GM10248 (cell line): ENCODE results near the gene PPM1A.

Experiments
- CTCF ChIA-PET: fragments of 300-600 bp; sonication (Branson Sonifier 250); formaldehyde crosslinking; extraction: SDS; loops from one replicate; lab custom pipeline; 2021; ENCODE audit warnings: antibody characterized with exemption; lab: Yijun Ruan, JAX
- POLR2A ChIA-PET: fragments of 350-650 bp; sonication (Branson Sonifier 250); formaldehyde crosslinking; extraction: SDS; loops from one replicate; lab custom pipeline; 2020; ENCODE audit warnings: antibody characterized with exemption; lab: Yijun Ruan, JAX
- DNase-seq: peaks from one replicate; pipeline ENCODE4 v3.0.0; 2012; ENCODE audit errors: extremely low spot score
- CTCF ChIP-seq: IDR thresholded peaks from 2 replicates; pipeline ENCODE4 v1.5.1; 2012; ENCODE audit warnings: mild to moderate bottlenecking, low read depth; ENCODE audit errors: extremely low read depth, missing control alignments, control extremely low read depth

PPM1A gene

DNA sequence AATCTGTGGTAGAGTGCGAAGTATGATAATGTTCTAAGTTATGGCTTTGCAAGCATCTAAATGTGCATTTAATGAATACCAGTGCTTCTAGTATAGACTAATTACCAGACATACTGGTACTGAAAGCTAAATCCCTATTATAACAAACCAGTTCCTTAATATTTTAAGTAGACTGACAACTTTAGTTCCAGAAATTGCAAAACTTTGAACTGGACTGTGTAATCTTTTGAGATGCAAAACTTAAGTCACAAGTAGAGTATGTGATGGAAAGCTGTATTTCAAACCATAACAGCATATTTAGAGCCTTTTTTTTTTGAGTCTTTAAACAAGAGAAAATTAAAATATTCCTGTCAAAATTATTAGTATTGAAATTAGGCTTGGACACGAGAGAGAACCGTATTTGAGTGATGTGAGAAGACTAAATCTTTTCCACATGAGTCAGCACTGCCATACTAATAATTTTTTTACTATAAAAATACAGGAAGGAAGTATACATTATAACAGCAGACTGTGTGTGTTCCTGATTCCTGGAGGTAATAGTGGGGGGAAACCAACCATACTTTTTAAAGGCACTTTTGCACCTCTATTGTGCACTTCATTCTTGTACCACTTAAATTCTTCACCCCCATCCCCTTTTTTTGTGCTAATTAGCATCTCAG is 45.5 kb downstream of the PPM1A start:
- ChIA-PET CTCF (interaction anchor here (1.4 to 1.8 kb wide), 2 partner anchors 35 to 37 kb away, joined by 3 to 5 read pairs; no protein-coding TSS in a partner anchor), POLR2A (no interaction called here)
- no peak for DNase-seq
- TF ChIP-seq CTCF, result no peak

- CTCF ChIA-PET, result interaction anchor here (1.0 to 2.7 kb wide), 9 partner anchors 10 to 115 kb away, joined by 3 to 20 read pairs (median 4); no protein-coding TSS in a partner anchor
- POLR2A ChIA-PET, result no interaction called here
- no peak for DNase-seq
- TF ChIP-seq CTCF, result no peak
These were observed 51.0 kb downstream of the PPM1A start for GRCh38 chr14:60300019-60300418.

DNA sequence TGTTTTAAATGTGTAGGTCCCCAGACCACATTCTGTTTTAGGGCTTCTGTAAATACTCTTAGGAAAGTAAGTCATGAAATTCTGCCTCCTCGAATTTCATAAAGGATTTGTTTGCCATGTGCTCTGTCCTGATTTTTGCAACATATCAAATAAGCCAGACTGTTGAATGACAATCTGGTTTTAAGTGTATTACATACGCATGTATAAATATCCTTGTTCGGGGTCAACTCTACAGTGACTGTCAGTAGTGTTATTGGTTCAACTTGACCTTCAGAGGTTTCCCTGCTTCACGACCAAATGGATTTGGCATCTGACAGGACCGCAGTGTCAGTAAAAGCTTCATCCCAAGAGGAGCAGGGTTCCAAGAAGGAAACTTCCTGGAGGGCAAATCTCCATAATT is 52.7 kb downstream of the PPM1A start:
- ChIA-PET POLR2A (no interaction called here), CTCF (interaction anchor here (1.2 kb wide), 1 partner anchor 26 kb away, joined by 3 read pairs; no protein-coding TSS in a partner anchor)
- no peak for DNase-seq
- TF ChIP-seq CTCF, result no peak

- ChIA-PET POLR2A (no interaction called here), CTCF (interaction anchor here (1.0 to 1.2 kb wide), 2 partner anchors 11 to 15 kb away, joined by 3 to 7 read pairs; no protein-coding TSS in a partner anchor)
- no peak for DNase-seq
- TF ChIP-seq CTCF, result no peak
These were observed 53.6 kb downstream of the PPM1A start for GRCh38 chr14:60302663-60303062.

GRCh38 chr14:60303745-60304144 is 54.7 kb downstream of the PPM1A start:
- DNase-seq, result no peak
- CTCF ChIA-PET, result interaction anchor here (1.0 to 1.7 kb wide), 2 partner anchors 16 to 24 kb away, joined by 3 to 4 read pairs; no protein-coding TSS in a partner anchor
- no peak for TF ChIP-seq CTCF
- POLR2A ChIA-PET, result no interaction called here

DNA sequence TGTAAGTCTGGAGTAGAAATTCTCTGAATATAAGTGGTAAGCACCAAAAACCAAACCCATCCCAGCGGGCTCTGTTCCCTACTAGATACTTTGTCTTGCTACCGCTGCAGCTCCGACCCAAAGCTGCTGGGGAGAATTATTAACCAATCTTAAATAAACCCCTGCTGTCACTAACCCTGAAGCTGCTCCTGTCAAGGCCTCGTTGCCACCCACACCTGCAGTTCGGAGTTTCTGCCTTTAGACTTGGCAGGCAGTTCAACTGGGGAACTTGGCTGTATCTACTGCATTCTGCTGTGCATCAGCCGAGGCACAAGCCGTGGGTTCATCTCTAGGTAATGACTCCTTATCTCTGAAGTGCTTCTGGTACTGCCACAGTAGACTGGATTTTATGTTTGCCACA is 55.5 kb downstream of the PPM1A start:
- no peak for TF ChIP-seq CTCF
- ChIA-PET POLR2A (no interaction called here), CTCF (interaction anchor here (1.7 kb wide), 1 partner anchor 24 kb away, joined by 4 read pairs; no protein-coding TSS in a partner anchor)
- no peak for DNase-seq
